Stimulated activated CD8-positive, alpha-beta memory T cell treated with anti-CD3 and anti-CD28 coated beads, Interleukin-15, amount 100 ng/mL, for 48 hours (primary cell): ENCODE data around the gene LDHD.

Source experiments
- DNase-seq, 2 donors: peaks; one replicate each; pipeline ENCODE4 v3.0.0-alpha.2; 2020; ENCODE audit warnings: low read depth in 2 of 2

The LDHD gene

GRCh38 chr16:75081179-75081859 is 35.3 kb downstream of the LDHD start:
- no peak for DNase-seq

DNA sequence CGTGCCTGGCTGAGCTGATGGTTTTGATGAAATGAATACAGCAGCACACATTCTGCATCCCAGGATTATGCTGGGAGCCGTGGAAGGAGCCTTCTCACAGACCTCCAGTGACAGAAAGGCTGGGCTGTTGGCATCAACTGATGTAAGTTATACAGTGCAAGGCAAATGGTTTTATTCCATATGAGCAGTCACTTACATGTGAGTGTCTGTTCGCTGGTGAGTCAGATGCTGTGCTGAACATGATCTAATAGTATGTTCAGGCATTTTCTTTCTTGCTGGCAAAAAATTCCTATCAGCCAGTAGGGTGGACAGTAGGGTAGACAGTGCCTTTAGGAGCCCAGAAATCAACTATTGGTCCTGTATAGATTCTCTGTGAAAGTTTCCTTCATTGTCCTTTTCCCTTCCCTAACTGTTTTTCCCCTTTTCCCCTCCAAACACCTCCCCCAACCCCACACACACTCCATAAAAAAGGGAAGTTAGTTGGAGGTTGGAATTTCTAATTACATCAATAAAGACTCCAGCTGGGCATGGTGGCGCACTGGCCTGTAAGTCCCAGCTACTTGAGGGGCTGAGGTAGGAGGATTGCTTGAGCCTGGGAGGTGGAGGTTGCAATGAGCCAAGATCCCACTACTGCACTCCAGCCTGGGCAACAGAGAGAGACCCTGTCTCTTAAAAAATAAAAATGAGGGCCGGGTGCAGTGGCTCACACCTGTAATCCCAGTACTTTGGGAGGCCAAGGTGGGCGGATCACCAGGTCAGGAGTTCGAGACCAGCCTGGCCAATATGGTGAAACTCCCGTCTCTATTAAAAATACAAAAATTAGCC is 36.2 kb downstream of the LDHD start:
- DNase-seq = no peak

DNA sequence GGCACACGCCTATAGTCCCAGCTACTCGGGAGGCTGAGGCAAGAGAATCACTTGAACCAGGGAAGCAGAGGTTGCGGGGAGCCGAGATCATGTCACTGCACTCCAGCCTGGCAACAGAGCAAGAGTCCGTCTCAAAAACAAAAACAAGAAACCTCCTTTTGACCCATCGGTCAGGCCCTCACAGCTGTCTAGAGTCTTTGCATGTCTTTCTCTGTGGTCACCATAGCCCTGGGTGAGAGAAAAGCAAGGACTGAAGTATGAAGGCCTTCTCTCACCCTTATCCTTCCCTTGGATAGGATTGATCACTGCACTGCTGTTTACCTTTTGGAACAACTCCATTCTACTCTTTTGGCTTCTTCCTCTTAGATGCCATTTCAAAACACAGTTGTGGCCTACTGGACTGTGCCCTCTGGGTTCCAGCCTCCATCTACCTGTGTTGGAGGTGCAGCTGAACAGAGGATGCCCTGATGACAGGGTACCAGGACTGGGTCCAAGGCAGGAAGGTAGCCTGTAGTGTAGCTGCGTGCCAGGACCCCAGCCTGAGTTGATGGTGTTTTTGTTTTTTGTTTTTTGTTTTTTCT is 37.1 kb downstream of the LDHD start:
- no peak for DNase-seq

GRCh38 chr16:75078886-75079285 is 37.7 kb downstream of the LDHD start:
- DNase-seq = no peak

DNA sequence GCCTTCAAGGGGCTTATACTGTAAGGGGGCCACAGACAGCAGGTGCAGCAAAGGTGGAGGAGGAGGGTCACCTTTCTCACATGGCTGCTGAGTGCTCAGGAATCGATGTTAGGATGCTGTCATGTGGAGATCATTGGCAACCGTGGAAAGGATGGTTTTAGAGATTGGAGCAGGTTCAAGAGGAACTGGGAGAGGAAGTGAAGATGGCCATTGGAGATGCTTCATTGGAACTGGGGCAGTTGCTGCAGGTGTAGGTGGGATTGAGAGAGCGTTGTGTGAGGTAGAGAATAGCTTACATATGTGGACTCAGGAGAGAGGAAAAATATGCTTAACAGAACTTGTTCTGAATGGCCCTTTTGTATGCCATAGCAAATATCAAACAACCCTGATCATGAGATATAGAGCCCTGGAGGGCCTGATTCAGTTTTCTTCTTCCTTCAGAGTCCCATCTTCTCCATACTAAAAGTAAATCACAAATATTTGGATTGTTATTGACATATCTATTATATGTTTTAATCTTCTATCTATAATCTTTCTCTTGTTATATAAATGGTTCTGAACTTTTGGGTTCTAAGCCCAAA is 40.8 kb downstream of the LDHD start:
- DNase-seq = no peak

GRCh38 chr16:75074920-75075687 is 41.5 kb downstream of the LDHD start:
- DNase-seq = peak; percentile 71 to 78

GRCh38 chr16:75074304-75074793 is 42.2 kb downstream of the LDHD start:
- DNase-seq = no peak

- no peak for DNase-seq
These were observed 42.9 kb downstream of the LDHD start for GRCh38 chr16:75073545-75074303.

GRCh38 chr16:75072239-75072947 is 44.2 kb downstream of the LDHD start:
- DNase-seq = no peak

- no peak for DNase-seq
These were observed 45.0 kb downstream of the LDHD start for GRCh38 chr16:75071621-75072020.

GRCh38 chr16:75070012-75070841 is 46.4 kb downstream of the LDHD start:
- DNase-seq = no peak

DNA sequence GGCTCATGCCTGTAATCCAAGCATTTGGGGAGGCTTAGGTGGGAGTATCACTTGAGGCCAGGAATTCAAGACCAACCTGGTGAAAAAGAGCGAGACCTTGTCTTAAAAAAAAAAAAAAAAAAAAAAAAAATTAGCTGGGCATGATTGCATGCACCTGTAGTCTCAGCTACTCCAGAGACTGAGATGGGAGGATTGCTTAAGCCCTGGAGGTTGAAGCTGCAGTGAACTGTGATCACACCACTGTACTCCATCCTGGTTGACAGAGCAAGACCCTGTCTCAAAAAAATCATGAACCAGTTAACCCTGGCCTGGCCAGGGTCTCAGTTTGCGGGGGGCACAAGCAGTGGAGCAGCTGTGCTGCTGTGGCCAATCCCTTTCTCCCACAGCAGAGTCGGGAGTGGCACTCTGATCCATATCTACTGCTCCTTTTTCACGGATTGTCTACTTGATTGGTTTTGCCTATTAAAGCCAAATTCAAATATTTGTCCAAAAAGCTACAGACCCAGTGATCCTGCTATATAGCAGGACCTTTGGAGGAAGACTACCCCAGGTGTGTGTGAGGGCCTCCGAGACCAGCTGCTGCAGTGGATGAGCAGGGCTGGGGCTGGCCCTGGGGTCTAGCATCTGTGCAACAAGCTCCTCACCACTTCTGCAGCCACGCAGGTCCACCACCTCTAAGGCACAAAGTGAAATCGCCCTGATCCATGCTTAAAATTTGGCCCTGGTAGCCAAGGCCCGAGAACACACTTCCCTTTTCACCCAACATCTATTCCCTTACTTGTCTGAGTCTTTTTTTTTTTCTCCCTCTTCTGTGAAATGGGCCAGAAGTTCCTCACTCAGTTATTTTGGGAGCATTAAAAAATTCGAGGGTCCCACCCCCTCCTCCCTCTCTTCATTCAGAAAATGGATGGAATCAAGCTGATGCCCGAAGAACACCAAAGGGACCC is 48.2 kb downstream of the LDHD start:
- DNase-seq = no peak

GRCh38 chr16:75066861-75067447 is 49.6 kb downstream of the LDHD start:
- DNase-seq = no peak

DNA sequence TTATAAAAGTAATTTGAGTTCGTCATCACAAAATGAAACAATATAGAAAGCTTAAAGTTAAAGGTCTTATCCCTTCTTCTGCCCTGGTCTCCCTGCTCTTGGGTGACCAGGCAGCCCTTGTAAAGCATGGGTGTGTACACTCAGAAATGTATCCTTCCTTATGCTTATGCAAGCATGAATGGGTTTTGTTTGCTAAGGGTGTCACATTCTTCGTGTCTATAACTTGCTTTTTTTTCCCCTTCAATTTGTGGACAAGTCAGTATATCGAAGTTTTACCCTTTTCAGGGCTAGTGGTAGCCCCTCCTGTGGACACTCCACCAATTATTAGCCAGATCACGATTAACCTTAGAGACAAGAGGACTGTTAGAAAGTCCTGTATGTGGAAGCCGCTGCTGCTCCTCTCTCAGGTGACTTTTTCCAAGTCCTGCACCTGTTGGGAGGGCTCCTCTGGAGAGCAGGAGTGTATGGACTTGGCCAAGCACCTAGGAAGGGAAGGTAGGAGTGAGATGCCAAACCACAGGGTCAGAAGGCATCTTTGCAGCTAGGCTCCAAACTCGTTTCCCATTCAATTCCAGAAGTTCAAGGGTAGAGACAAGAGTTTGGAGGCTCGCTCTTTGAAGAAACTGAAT is 50.9 kb downstream of the LDHD start:
- no peak for DNase-seq

- DNase-seq = peak; percentile 15 to 21
These were observed 51.5 kb downstream of the LDHD start for GRCh38 chr16:75065149-75065505.

DNA sequence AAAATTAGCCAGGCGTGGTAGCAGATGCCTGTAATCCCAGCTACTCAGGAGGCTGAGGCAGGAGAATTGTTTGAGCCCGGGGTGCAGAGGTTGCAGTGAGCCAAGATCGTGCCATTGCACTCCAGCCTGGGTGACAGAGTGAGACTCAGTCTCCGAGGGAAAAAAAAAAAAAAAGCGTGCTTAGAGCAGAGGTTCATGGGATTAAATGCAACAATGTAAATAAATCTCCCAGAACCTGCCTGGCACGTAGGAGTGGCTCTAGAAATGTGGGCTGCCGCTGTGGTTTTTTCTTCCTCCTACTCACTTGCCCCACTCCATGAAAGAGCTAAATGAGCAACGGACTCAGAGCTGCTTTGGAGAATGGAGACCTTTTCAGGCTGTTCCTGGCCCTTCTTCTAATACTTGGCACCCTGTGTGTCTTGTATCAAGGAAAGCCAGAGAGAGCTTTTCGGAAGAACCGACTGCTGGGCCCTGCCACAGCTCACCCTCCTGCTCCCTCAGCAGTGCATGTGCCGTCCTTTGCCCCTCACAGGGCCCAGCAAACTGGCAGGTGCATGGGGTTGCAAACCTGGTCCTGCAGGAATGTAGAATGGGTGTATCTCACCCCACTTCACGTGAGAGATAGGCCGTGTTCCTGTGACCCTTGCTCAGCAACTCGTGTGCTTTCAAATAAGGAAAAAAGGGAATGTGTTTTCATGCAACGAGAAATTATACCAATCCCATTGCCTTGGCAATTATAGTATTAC is 52.0 kb downstream of the LDHD start:
- DNase-seq = peak in 1 of 2 donors; percentile 5
